Smooth muscle cell (in vitro differentiated cells): ENCODE results near the gene MYH16. TPM values are rescaled to one million over a fixed set of nuclear protein-coding genes. Genes with fewer than 3 reads are reported as not detected.
A peak's percentile ranks its signal among the peaks of the same experiment; 100 is the strongest.
"Not testable (repeated sequence)": the region's sequence is repeated elsewhere in the genome, so short reads cannot be mapped to it uniquely, and the experiment has no call there.

Experiments
- DNase-seq: peaks from one replicate; lab custom pipeline; 2025; ENCODE audit not compliant: unreplicated experiment; lab: John Stamatoyannopoulos, UW
- H2AFZ ChIP-seq: fragments of 200-600 bp; sonication (generic); 2 replicates; pipeline ENCODE4 v1.6.0; 2016; ENCODE audit warnings: antibody characterized with exemption, low read depth, mild to moderate bottlenecking
- H3F3A ChIP-seq: fragments of 200-600 bp; sonication (generic); 2 replicates; pipeline ENCODE4 v1.6.0; 2017; ENCODE audit warnings: antibody characterized with exemption, low read depth
- H3K27ac ChIP-seq: fragments of 200-600 bp; sonication (generic); 2 replicates; pipeline ENCODE4 v1.5.1; 2016; ENCODE audit warnings: low read depth, mild to moderate bottlenecking
- H3K27me3 ChIP-seq: fragments of 200-600 bp; sonication (generic); 2 replicates; pipeline ENCODE4 v1.6.1; 2016; ENCODE audit warnings: low read depth, mild to moderate bottlenecking
- H3K36me3 ChIP-seq: fragments of 200-600 bp; sonication (generic); 2 replicates; pipeline ENCODE4 v1.5.1; 2016; ENCODE audit warnings: low read depth
- H3K4me1 ChIP-seq: fragments of 200-600 bp; sonication (generic); 2 replicates; pipeline ENCODE4 v1.5.1; 2016; ENCODE audit warnings: low read depth
- H3K4me2 ChIP-seq: fragments of 200-600 bp; sonication (generic); 2 replicates; pipeline ENCODE4 v1.6.0; 2016; ENCODE audit warnings: mild to moderate bottlenecking
- H3K4me3 ChIP-seq: fragments of 200-600 bp; sonication (generic); 2 replicates; pipeline ENCODE4 v1.5.1; 2016; ENCODE audit warnings: mild to moderate bottlenecking
- H3K79me2 ChIP-seq: fragments of 200-600 bp; sonication (generic); 2 replicates; pipeline ENCODE4 v1.6.0; 2016; ENCODE audit warnings: low read depth, mild to moderate bottlenecking
- H3K9ac ChIP-seq: fragments of 200-600 bp; sonication (generic); 2 replicates; pipeline ENCODE4 v1.6.0; 2016; ENCODE audit warnings: low read depth
- H3K9me3 ChIP-seq: fragments of 200-600 bp; sonication (generic); replicated peaks from 2 replicates; pipeline ENCODE4 v1.5.1; 2016; ENCODE audit warnings: low read depth
- H4K20me1 ChIP-seq: fragments of 200-600 bp; sonication (generic); 2 replicates; pipeline ENCODE4 v1.6.0; 2016; ENCODE audit warnings: low read depth
- CTCF ChIP-seq: fragments of 200-600 bp; sonication (generic); IDR thresholded peaks from 2 replicates; pipeline ENCODE4 v1.5.1; 2017; ENCODE audit warnings: borderline replicate concordance, mild to moderate bottlenecking, antibody characterized with exemption; ENCODE audit not compliant: insufficient read depth, poor library complexity, severe bottlenecking
- WGBS: methylation state at CpG from one replicate; pipeline ENCODE4 v1.1.7; 2016; ENCODE audit warnings: low lambda C conversion rate; 5-methylcytosine and 5-hydroxymethylcytosine counted together
- polyA plus RNA-seq: library from polyadenylated mRNA; unstranded; fragments of >200 nt; fragmentation: Nextera tagmentation; extraction: Ambion mirVana; gene quantifications from 2 replicates; pipeline ENCODE4 v1.2.1, GENCODE V29; 2016
- total RNA-seq: library from RNA; depleted of rRNA; stranded (reverse); fragments of >200 nt; gene quantifications from 2 replicates; pipeline ENCODE4 v1.2.3, GENCODE V29; 2014

MYH16 gene
- total and polyA plus RNA-seq, 2 experiments from 2014 or later = not detected

GRCh38 chr7:99270702-99271101 lies 1.9 kb upstream of the MYH16 start:
- H3K4me1 ChIP-seq = no peaks in the 10 kb centered on the region
- H3K36me3 ChIP-seq = no peaks in the 10 kb centered on the region
- WGBS = 74% methylated on average over 16 of the region's 16 CpGs
- no peak for TF ChIP-seq CTCF
- no peaks in the 10 kb centered on the region for H3K9me3 ChIP-seq
- H3K4me2 ChIP-seq = no peak overlapping the region
- H3F3A ChIP-seq = no peaks in the 10 kb centered on the region
- no peaks in the 10 kb centered on the region for H3K79me2 ChIP-seq
- H4K20me1 ChIP-seq = no peaks in the 10 kb centered on the region
- no peak overlapping the region for H2AFZ ChIP-seq
- H3K27me3 ChIP-seq = no peaks in the 10 kb centered on the region
- no peak overlapping the region for H3K4me3 ChIP-seq
- DNase-seq = no peak
- H3K27ac ChIP-seq = no peak overlapping the region
- no peak overlapping the region for H3K9ac ChIP-seq

GRCh38 chr7:99273561-99273960 lies 922 bp downstream of the MYH16 start:
- H3K9ac ChIP-seq, H3K27me3 ChIP-seq, DNase-seq, H3K4me2 ChIP-seq, H3K79me2 ChIP-seq, H3K4me3 ChIP-seq, H3K36me3 ChIP-seq, H4K20me1 ChIP-seq, H3F3A ChIP-seq, H2AFZ ChIP-seq, H3K9me3 ChIP-seq, H3K4me1 ChIP-seq: not testable (repeated sequence)
- H3K27ac ChIP-seq = peak overlapping the region; percentile 76
- 88% methylated on average over 1 of the region's 1 CpG for WGBS

GRCh38 chr7:99274908-99275307 lies 2.3 kb downstream of the MYH16 start:
- H2AFZ ChIP-seq, H3K4me2 ChIP-seq, H3K4me1 ChIP-seq, H3K27me3 ChIP-seq, H3F3A ChIP-seq, H4K20me1 ChIP-seq, H3K79me2 ChIP-seq, H3K27ac ChIP-seq, H3K9ac ChIP-seq, H3K36me3 ChIP-seq, H3K4me3 ChIP-seq, DNase-seq, H3K9me3 ChIP-seq: not testable (repeated sequence)
- WGBS = 98% methylated on average over 7 of the region's 7 CpGs

GRCh38 chr7:99275496-99275895 lies 2.9 kb downstream of the MYH16 start:
- Histone ChIP-seq H3K27ac (no peak overlapping the region), H3K36me3 (no peaks in the 10 kb centered on the region), H3K9ac (no peak overlapping the region), H3K9me3 (no peaks in the 10 kb centered on the region), H3K4me2 (no peak overlapping the region), H2AFZ (no peak overlapping the region), H3K27me3 (no peaks in the 10 kb centered on the region), H3F3A (no peaks in the 10 kb centered on the region), H3K4me3 (no peak overlapping the region), H3K79me2 (no peaks in the 10 kb centered on the region), H3K4me1 (no peaks in the 10 kb centered on the region), H4K20me1 (no peaks in the 10 kb centered on the region)
- no peak for DNase-seq
- no peak for TF ChIP-seq CTCF
- 92% methylated on average over 7 of the region's 7 CpGs for WGBS

- Histone ChIP-seq H3K9ac (no peak overlapping the region), H3K4me1 (no peaks in the 10 kb centered on the region), H3K27me3 (no peaks in the 10 kb centered on the region), H3F3A (no peaks in the 10 kb centered on the region), H3K79me2 (no peaks in the 10 kb centered on the region), H2AFZ (no peak overlapping the region), H4K20me1 (no peaks in the 10 kb centered on the region), H3K36me3 (no peaks in the 10 kb centered on the region), H3K4me3 (no peak overlapping the region), H3K27ac (no peak overlapping the region), H3K4me2 (no peak overlapping the region), H3K9me3 (no peaks in the 10 kb centered on the region)
- no peak for TF ChIP-seq CTCF
- DNase-seq = no peak
- WGBS = 83% methylated on average over 5 of the region's 5 CpGs
Observed at GRCh38 chr7:99278180-99278579, 5.5 kb downstream of the MYH16 start.

- not testable (repeated sequence) for H3K4me1 ChIP-seq, H3K4me2 ChIP-seq, H3K4me3 ChIP-seq, H3K27me3 ChIP-seq, H3K79me2 ChIP-seq, H3F3A ChIP-seq, H3K9ac ChIP-seq, H2AFZ ChIP-seq, DNase-seq, H4K20me1 ChIP-seq, H3K27ac ChIP-seq, H3K9me3 ChIP-seq, H3K36me3 ChIP-seq
- WGBS = 97% methylated on average over 4 of the region's 4 CpGs
Observed at GRCh38 chr7:99284165-99284564, 11.5 kb downstream of the MYH16 start.
